Endothelial cell of umbilical vein (primary cell): Measurements from ENCODE around the gene SYT7. TPM values are rescaled to one million over a fixed set of nuclear protein-coding genes. Genes with fewer than 3 reads are reported as not detected.

ENCODE experiments used
- BruUV-seq: library from RNA; stranded (reverse); fragments of 400-500 nt; replicated peaks from 2 replicates; lab custom pipeline; 2021; lab: Mats Ljungman, UMichigan
- CTCF ChIA-PET: fragments of 300-600, 350-600 bp; sonication (Branson Sonifier 250); formaldehyde crosslinking; loops from one replicate; lab custom pipeline; 2021; ENCODE audit warnings: antibody characterized with exemption, inconsistent platforms; lab: Charles Lee
- POLR2A ChIA-PET: fragments of 300-600, 350-600 bp; sonication (Branson Sonifier 250); formaldehyde crosslinking; loops from one replicate; lab custom pipeline; 2021; ENCODE audit warnings: antibody characterized with exemption, inconsistent platforms; lab: Charles Lee
- DNase-seq: peaks from one replicate; pipeline ENCODE4 v3.0.0-alpha.2; 2011; ENCODE audit warnings: low read depth, low spot score
- FAIRE-seq: peaks from 2 replicates; lab custom pipeline; 2011; peaks lifted over from hg19 to GRCh38; lab: Jason Lieb, UNC
- H2AFZ ChIP-seq: 2 replicates; pipeline ENCODE4 v1.6.0; 2012; ENCODE audit warnings: low read depth, low read length, control low read depth, inconsistent platforms
- H3K27ac ChIP-seq: 2 replicates; pipeline ENCODE4 v1.5.1; 2011; ENCODE audit warnings: low read depth, mild to moderate bottlenecking, control low read depth, low read length, moderate library complexity; ENCODE audit not compliant: insufficient read depth
- H3K27me3 ChIP-seq, 2 experiments: 2 replicates each; pipeline versions ENCODE4 v1.6.0 to v1.6.1; 2011; ENCODE audit warnings: low read length in 2 of 2, mixed read lengths in 1 of 2; ENCODE audit not compliant: control insufficient read depth in 2 of 2, insufficient read depth in 2 of 2
- H3K36me3 ChIP-seq, 2 experiments: 2 replicates in 1 of 2; 3 replicates in 1 of 2; pipeline ENCODE4 v1.5.1; 2011; ENCODE audit warnings: low read length in 2 of 2, mild to moderate bottlenecking in 1 of 2, moderate library complexity in 1 of 2; ENCODE audit not compliant: control insufficient read depth in 2 of 2, insufficient read depth in 2 of 2; ENCODE audit errors: extremely low read depth in 1 of 2
- H3K4me1 ChIP-seq: 3 replicates; pipeline ENCODE4 v1.5.1; 2011; ENCODE audit warnings: mild to moderate bottlenecking, low read length; ENCODE audit not compliant: control insufficient read depth, insufficient read depth; ENCODE audit errors: extremely low read depth
- H3K4me2 ChIP-seq: 2 replicates; pipeline ENCODE4 v1.6.1; 2011; ENCODE audit warnings: low read length, control low read depth, mixed read lengths; ENCODE audit not compliant: insufficient read depth
- H3K4me3 ChIP-seq, 3 experiments: fragments of 200-600 bp in 1 of 3; sonication (generic), shearing (Covaris generic) in 1 of 3; replicated peaks in 1 of 3; 2 replicates each; pipeline ENCODE4 v1.5.1; 2011 to 2016; ENCODE audit warnings: control low read depth in 3 of 3, low read length in 3 of 3, mild to moderate bottlenecking in 2 of 3, inconsistent platforms in 1 of 3, low read depth in 1 of 3, moderate library complexity in 1 of 3; ENCODE audit not compliant: insufficient read depth in 1 of 3
- H3K79me2 ChIP-seq: 2 replicates; pipeline ENCODE4 v1.6.0; 2012; ENCODE audit warnings: low read length, inconsistent platforms; ENCODE audit not compliant: control insufficient read depth, insufficient read depth
- H3K9ac ChIP-seq: replicated peaks from 2 replicates; pipeline ENCODE3; 2011; ENCODE audit warnings: low read length, control low read depth; ENCODE audit not compliant: insufficient read depth; ENCODE audit errors: extremely low read depth
- H3K9me1 ChIP-seq: replicated peaks from 3 replicates; pipeline ENCODE4 v1.6.0; 2011; ENCODE audit warnings: mild to moderate bottlenecking, low read length; ENCODE audit not compliant: control insufficient read depth, insufficient read depth; ENCODE audit errors: extremely low read depth
- H3K9me3 ChIP-seq: replicated peaks from 2 replicates; pipeline ENCODE4 v1.5.1; 2012; ENCODE audit warnings: low read length, inconsistent platforms; ENCODE audit not compliant: control insufficient read depth, insufficient read depth
- H4K20me1 ChIP-seq: replicated peaks from 2 replicates; pipeline ENCODE3; 2011; ENCODE audit warnings: mild to moderate bottlenecking, low read length; ENCODE audit not compliant: control insufficient read depth, insufficient read depth; ENCODE audit errors: extremely low read depth
- EZH2 ChIP-seq: IDR thresholded peaks from 2 replicates; pipeline ENCODE4 v1.6.1; 2012; ENCODE audit warnings: borderline replicate concordance, low read depth, mild to moderate bottlenecking, moderate library complexity, low read length, inconsistent platforms; ENCODE audit not compliant: severe bottlenecking
- JUN ChIP-seq: IDR thresholded peaks from 2 replicates; pipeline ENCODE4 v1.6.1; 2011; ENCODE audit warnings: borderline replicate concordance, low read depth; ENCODE audit not compliant: insufficient read length, insufficient read depth
- MYC ChIP-seq: IDR thresholded peaks from one replicate; pipeline ENCODE4 v1.6.1; 2011; ENCODE audit warnings: mild to moderate bottlenecking, low read depth, low read length
- POLR2AphosphoS5 ChIP-seq: IDR thresholded peaks from 2 replicates; pipeline ENCODE4 v1.6.1; 2012; ENCODE audit warnings: low read depth, mild to moderate bottlenecking, control low read depth, low read length, moderate library complexity; ENCODE audit not compliant: insufficient read depth
- dilution Hi-C: fragments of 300-500 bp; cut with MboI; formaldehyde crosslinking; loops from one replicate; pipeline ENCODE4 v1.15.0; 2019; ENCODE audit warnings: low sequenced_read_pairs; ENCODE audit not compliant: extremely low pct_ligation_motif_present
- intact Hi-C: fragments of 100-400 bp; cut with micrococcal nuclease; formaldehyde crosslinking; loops from one replicate; pipeline ENCODE4 v1.10.0; 2022
- polyA plus RNA-seq, 4 experiments: library from polyadenylated mRNA; depleted of rRNA in 3 of 4; stranded (reverse) in 3 of 4; unstranded in 1 of 4; fragments of >200 nt; gene quantifications; 2 replicates each; pipeline versions ENCODE4 v1.2.1 to v1.2.3, GENCODE V29; 2011 to 2012; ENCODE audit warnings: missing spikeins in 1 of 4
- total RNA-seq: library from RNA; stranded (reverse); gene quantifications from 2 replicates; pipeline ENCODE4 v1.2.3, GENCODE V29; 2021

SYT7 gene
- total and polyA plus RNA-seq, 2 donors (not counting 3 experiments of a cell fraction or from before 2014, with no cell fraction given) = 0.08 to 0.55 TPM

GRCh38 chr11:61613051-61613450, 32.2 kb upstream of the SYT7 start:
- Histone ChIP-seq H3K4me3 (no peak overlapping the region), H3K9me3 (no peaks in the 10 kb centered on the region), H3K36me3 (no peaks in the 10 kb centered on the region), H3K27me3 (peaks cover 0 to 5% of the 10 kb centered on the region in 2 experiments), H3K79me2 (no peaks in the 10 kb centered on the region), H3K9ac (no peak overlapping the region), H3K9me1 (no peaks in the 10 kb centered on the region), H3K4me1 (peaks cover 4% of the 10 kb centered on the region), H3K27ac (no peak overlapping the region), H2AFZ (no peak overlapping the region), H3K4me2 (no peak overlapping the region), H4K20me1 (no peaks in the 10 kb centered on the region)
- TF ChIP-seq POLR2AphosphoS5 (no peak), MYC (no peak)
- FAIRE-seq = no peak
- DNase-seq = no peak
- ChIA-PET POLR2A (no interaction called here), CTCF (interaction anchor here (1.3 to 1.6 kb wide), 2 partner anchors 14 to 131 kb away, joined by 3 read pairs; no protein-coding TSS in a partner anchor)
- intact Hi-C loops = no loop called here
- no TSS peak for BruUV-seq
- dilution Hi-C loops = no loop called here

- TF ChIP-seq EZH2 (no peak), JUN (no peak)
- POLR2A ChIA-PET = no interaction called here
- no peak for DNase-seq
- intact Hi-C loops = no loop called here
- Histone ChIP-seq H2AFZ (no peak overlapping the region), H3K4me3 (no peak overlapping the region), H3K4me1 (no peaks in the 10 kb centered on the region), H3K27me3 (peaks cover 0 to 7% of the 10 kb centered on the region in 2 experiments), H3K9me3 (no peaks in the 10 kb centered on the region), H3K36me3 (no peaks in the 10 kb centered on the region), H3K4me2 (no peak overlapping the region), H3K79me2 (no peaks in the 10 kb centered on the region), H3K27ac (no peak overlapping the region), H4K20me1 (no peaks in the 10 kb centered on the region), H3K9ac (no peak overlapping the region), H3K9me1 (no peaks in the 10 kb centered on the region)
- no peak for FAIRE-seq
- no TSS peak for BruUV-seq
- dilution Hi-C loops = no loop called here
- CTCF ChIA-PET = interaction anchor here (1.1 kb wide), 1 partner anchor 165 kb away, joined by 3 read pairs; no protein-coding TSS in a partner anchor
These were observed 30.4 kb upstream of the SYT7 start for GRCh38 chr11:61611309-61611708.
